Testis (tissue), 3 donors: ENCODE measurements around the gene POC5. TPM values are rescaled to one million over a fixed set of nuclear protein-coding genes. Genes with fewer than 3 reads are reported as not detected.
A peak's percentile ranks its signal among the peaks of the same experiment; 100 is the strongest.

Experiments
- DNase-seq: peaks from one replicate; pipeline ENCODE4 v3.0.0-alpha.2; 2019
- H3K27ac ChIP-seq, 2 donors: fragments of 200-600 bp; sonication (generic); one replicate each; pipeline ENCODE4 v1.5.1; 2019
- H3K27me3 ChIP-seq: fragments of 200-600 bp; sonication (generic); one replicate; pipeline ENCODE4 v1.5.1; 2019
- H3K36me3 ChIP-seq: fragments of 200-600 bp; sonication (generic); one replicate; pipeline ENCODE4 v1.5.1; 2017; ENCODE audit warnings: low read depth; ENCODE audit errors: missing control alignments
- H3K4me1 ChIP-seq: fragments of 200-600 bp; sonication (generic); one replicate; pipeline ENCODE4 v1.5.1; 2019
- H3K4me3 ChIP-seq, 2 donors: fragments of 200-600 bp; sonication (generic); one replicate each; pipeline ENCODE4 v1.5.1; 2017 to 2019
- H3K9me3 ChIP-seq: fragments of 200-600 bp; sonication (generic); one replicate; pipeline ENCODE4 v1.5.1; 2017
- POLR2A ChIP-seq: fragments of 450-650 bp; IDR thresholded peaks from one replicate; pipeline ENCODE4 v1.6.1; 2017; ENCODE audit warnings: antibody characterized with exemption, mild to moderate bottlenecking, moderate library complexity
- WGBS, 2 donors: methylation state at CpG; one replicate each; pipeline ENCODE4 v1.1.5; 2018; 5-methylcytosine and 5-hydroxymethylcytosine counted together
- intact Hi-C: fragments of 100-400 bp; cut with DNase I; formaldehyde crosslinking; loops from one replicate; pipeline ENCODE4 v1.15.1; 2023; ENCODE audit warnings: low total_unique reads
- polyA plus RNA-seq: library from polyadenylated mRNA; stranded (reverse); fragments of 350-450 nt; fragmentation: Illumina TruSeq; extraction: RNeasy Lipid Tissue Mini Kit (QIAGEN cat#74804); gene quantifications from one replicate; pipeline ENCODE4 v1.2.3, GENCODE V29; 2014; ENCODE audit warnings: low read depth, low replicate concordance; ENCODE audit not compliant: insufficient read depth
- total RNA-seq, 2 donors: library from RNA; depleted of rRNA; stranded (reverse); fragments of >200 nt; gene quantifications; one replicate each; pipeline ENCODE4 v1.2.3, GENCODE V29; 2016
- TF ChIP-seq, protein P1 (sequence below), 3 experiments: fragments of 450-650 bp in 2 of 3; fragments of 200-600 bp in 1 of 3; sonication (generic) in 1 of 3; IDR thresholded peaks; one replicate each; pipeline ENCODE4 v1.5.1; 2016 to 2019; ENCODE audit warnings: antibody characterized with exemption in 3 of 3, mild to moderate bottlenecking in 2 of 3, moderate library complexity in 1 of 3

The POC5 gene
- total and polyA plus RNA-seq, 3 donors from 2014 or later: 30.2 to 34.9 (median 30.8) TPM

DNA sequence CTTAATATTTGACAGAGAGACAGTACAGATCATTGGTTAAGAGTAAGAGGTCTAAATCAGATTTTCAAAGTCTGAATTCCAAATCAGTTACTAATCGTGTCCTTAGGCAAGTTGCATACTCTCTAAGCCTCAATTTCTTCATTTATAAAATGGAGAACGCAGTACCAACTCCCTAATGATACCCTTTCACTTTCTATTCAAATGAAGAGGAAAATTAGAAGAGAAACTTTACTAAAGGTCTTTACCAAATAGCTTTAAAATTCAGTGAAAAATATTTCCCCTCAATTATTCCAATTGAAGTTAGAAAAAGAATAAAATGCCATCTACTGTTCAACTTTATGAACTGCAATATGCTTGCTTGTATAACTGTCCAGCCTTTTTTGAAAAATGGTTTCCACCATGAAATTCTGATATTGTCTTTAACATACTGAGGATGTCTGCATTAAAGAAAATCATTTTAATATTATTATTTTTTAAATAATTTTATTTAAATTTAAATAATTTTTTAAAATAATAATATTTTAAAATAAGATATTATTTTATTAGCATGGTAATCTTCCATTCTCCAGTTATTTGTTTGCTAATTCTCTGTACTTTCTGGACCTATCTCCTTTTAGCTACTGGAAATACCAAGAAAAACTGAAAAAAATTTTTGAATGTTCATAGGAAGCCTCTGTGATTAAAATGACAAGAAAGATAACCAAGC lies 36.0 kb downstream of the POC5 start:
- no peaks in the 10 kb centered on the region for H3K9me3 ChIP-seq
- WGBS, 2 donors: 53 to 55% methylated on average over 2 of the region's 2 CpGs
- no peak overlapping the region for H3K27ac ChIP-seq
- H3K4me1 ChIP-seq: no peaks in the 10 kb centered on the region
- H3K27me3 ChIP-seq: no peaks in the 10 kb centered on the region
- DNase-seq: no peak
- intact Hi-C loops: no loop called here
- H3K4me3 ChIP-seq: no peak overlapping the region
- TF ChIP-seq, protein P1, sequence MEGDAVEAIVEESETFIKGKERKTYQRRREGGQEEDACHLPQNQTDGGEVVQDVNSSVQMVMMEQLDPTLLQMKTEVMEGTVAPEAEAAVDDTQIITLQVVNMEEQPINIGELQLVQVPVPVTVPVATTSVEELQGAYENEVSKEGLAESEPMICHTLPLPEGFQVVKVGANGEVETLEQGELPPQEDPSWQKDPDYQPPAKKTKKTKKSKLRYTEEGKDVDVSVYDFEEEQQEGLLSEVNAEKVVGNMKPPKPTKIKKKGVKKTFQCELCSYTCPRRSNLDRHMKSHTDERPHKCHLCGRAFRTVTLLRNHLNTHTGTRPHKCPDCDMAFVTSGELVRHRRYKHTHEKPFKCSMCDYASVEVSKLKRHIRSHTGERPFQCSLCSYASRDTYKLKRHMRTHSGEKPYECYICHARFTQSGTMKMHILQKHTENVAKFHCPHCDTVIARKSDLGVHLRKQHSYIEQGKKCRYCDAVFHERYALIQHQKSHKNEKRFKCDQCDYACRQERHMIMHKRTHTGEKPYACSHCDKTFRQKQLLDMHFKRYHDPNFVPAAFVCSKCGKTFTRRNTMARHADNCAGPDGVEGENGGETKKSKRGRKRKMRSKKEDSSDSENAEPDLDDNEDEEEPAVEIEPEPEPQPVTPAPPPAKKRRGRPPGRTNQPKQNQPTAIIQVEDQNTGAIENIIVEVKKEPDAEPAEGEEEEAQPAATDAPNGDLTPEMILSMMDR (IDR thresholded peaks at IDR 0.05): peak; percentile 38 to 90 (median 43)
- no peak for TF ChIP-seq POLR2A
- no peaks in the 10 kb centered on the region for H3K36me3 ChIP-seq

DNA sequence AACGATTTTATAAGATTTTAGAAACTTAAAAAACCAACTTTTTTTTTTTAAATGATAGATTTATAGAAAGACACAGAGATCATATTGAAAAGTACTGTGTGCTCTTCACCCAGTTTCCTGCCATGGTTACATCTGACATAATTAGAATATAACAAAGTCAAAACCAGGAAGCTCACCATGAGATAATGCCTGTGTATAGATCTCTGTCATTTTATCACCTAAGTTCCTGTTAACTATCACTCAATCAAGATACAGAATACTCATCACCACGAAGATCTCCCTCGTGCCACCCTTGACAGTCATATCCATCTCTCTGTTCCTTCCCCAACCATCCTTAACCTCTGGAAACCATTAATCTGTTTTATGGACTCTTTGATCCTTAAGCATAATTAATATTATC lies 39.1 kb downstream of the POC5 start:
- H3K36me3 ChIP-seq: no peaks in the 10 kb centered on the region
- TF ChIP-seq POLR2A: no peak
- TF ChIP-seq, protein P1 (IDR thresholded peaks at IDR 0.05): no peak
- no peaks in the 10 kb centered on the region for H3K9me3 ChIP-seq
- no peak overlapping the region for H3K4me3 ChIP-seq
- H3K4me1 ChIP-seq: no peaks in the 10 kb centered on the region
- H3K27ac ChIP-seq: no peak overlapping the region
- 76% methylated on average over 3 of the region's 3 CpGs for WGBS, 2 donors
- no peak for DNase-seq
- H3K27me3 ChIP-seq: no peaks in the 10 kb centered on the region
- intact Hi-C loops: no loop called here

DNA sequence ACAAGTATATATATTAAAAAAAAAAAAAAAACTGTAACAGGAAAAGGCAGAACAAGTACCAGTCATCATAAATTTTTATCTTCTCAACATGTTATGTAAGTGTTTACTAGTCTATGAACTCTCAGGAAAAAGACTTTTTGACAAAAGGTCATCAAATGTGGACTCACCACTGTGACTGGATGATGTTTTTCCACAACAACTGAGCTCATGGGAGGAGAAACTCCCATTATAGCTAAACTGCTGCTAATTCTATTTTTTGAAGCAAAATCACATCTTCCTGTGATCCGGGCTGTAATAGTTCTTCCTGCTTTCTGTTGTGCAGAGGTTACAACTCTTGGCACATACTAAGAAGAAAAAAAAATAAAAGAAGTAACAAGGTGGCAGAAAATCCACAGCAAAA lies 39.6 kb downstream of the POC5 start:
- Histone ChIP-seq H3K4me1 (no peaks in the 10 kb centered on the region), H3K36me3 (no peaks in the 10 kb centered on the region), H3K9me3 (no peaks in the 10 kb centered on the region), H3K27me3 (no peaks in the 10 kb centered on the region), H3K27ac (no peak overlapping the region), H3K4me3 (no peak overlapping the region)
- DNase-seq: no peak
- TF ChIP-seq POLR2A: no peak
- TF ChIP-seq, protein P1 (IDR thresholded peaks at IDR 0.05): no peak
- 45 to 54% methylated on average over 1 of the region's 1 CpG for WGBS, 2 donors
- intact Hi-C loops: no loop called here

DNA sequence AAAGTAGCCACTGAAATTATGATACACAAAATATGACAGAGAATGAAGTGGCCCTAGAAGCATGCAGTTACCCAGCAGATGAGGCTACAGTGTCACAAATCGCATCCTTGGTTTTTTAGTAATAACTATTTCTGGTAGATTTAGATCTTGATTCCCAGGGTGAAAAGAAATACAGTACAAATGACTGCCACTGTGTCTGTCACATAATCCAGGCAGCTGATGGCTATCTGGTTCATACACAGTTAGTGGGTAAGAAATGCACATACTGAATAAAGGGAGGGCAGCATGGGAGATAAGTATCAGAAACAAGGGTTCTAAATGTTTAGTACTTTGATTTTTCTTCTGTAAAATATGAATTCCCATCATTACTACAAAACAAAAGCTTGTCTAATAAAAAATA lies 41.5 kb downstream of the POC5 start:
- no peaks in the 10 kb centered on the region for H3K27me3 ChIP-seq
- WGBS, 2 donors: 81 to 96% methylated on average over 1 of the region's 1 CpG
- H3K36me3 ChIP-seq: no peaks in the 10 kb centered on the region
- no peak overlapping the region for H3K27ac ChIP-seq
- DNase-seq: no peak
- TF ChIP-seq, protein P1 (IDR thresholded peaks at IDR 0.05): no peak
- no peak for TF ChIP-seq POLR2A
- no peaks in the 10 kb centered on the region for H3K9me3 ChIP-seq
- no peak overlapping the region for H3K4me3 ChIP-seq
- intact Hi-C loops: no loop called here
- H3K4me1 ChIP-seq: no peaks in the 10 kb centered on the region

DNA sequence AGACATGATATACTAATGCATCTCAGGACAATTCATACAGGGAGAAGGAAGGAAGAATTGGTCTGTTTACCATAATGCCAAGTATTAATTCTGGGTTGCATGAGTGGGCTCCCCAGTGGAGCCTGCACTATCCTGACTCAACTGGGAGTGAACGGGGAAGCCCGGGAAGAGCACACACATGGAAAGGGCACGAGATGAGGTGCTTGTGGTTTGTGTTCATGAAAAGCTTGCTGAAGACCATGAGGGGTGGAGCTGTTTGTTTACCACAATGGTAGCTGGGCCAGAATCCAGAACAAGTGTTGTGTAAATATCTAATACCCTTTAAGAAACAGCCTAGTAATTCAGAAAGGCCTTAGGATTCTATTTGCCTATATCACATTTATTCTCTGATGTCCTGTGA lies 44.6 kb downstream of the POC5 start:
- H3K27ac ChIP-seq: no peak overlapping the region
- WGBS, 2 donors: 94 to 96% methylated on average over 3 of the region's 3 CpGs
- H3K4me1 ChIP-seq: no peaks in the 10 kb centered on the region
- DNase-seq: no peak
- no peak overlapping the region for H3K4me3 ChIP-seq
- intact Hi-C loops: no loop called here
- H3K9me3 ChIP-seq: no peaks in the 10 kb centered on the region
- TF ChIP-seq, protein P1 (IDR thresholded peaks at IDR 0.05): no peak
- TF ChIP-seq POLR2A: no peak
- H3K27me3 ChIP-seq: no peaks in the 10 kb centered on the region
- H3K36me3 ChIP-seq: no peaks in the 10 kb centered on the region
